CD4-positive, alpha-beta T cell (primary cell): ENCODE data around the gene SMIM26. TPM values are rescaled to one million over a fixed set of nuclear protein-coding genes. Genes with fewer than 3 reads are reported as not detected.
A peak's percentile ranks its signal among the peaks of the same experiment; 100 is the strongest.

Experiments used
- ATAC-seq: fragments of 200-7000 bp; cut with Tn5 transposase; one replicate; pipeline ENCODE4 v1.10.0; 2022; ENCODE audit warnings: mild to moderate bottlenecking; ENCODE audit not compliant: poor library complexity
- CTCF ChIA-PET: fragments of 350-600 bp; sonication (Branson Sonifier 250); formaldehyde crosslinking; loops from one replicate; lab custom pipeline; 2021; ENCODE audit warnings: antibody characterized with exemption, inconsistent platforms; lab: Charles Lee
- POLR2A ChIA-PET: fragments of 350-600 bp; sonication (Branson Sonifier 250); formaldehyde crosslinking; loops from one replicate; lab custom pipeline; 2021; ENCODE audit warnings: antibody characterized with exemption, inconsistent platforms; lab: Charles Lee
- DNase-seq, 14 experiments: peaks; one replicate each; pipeline ENCODE4 v3.0.0-alpha.2; 2013 to 2020; ENCODE audit warnings: mixed read lengths in 2 of 14
- H3K27ac ChIP-seq, 2 donors: one replicate each; pipeline versions ENCODE4 v1.5.1 to v1.7.0; 2013; ENCODE audit warnings: low read length in 2 of 2, low read depth in 1 of 2, mild to moderate bottlenecking in 1 of 2
- H3K27me3 ChIP-seq, 2 experiments: 1 replicate in 1 of 2; 2 replicates in 1 of 2; pipeline versions ENCODE4 v1.6.1 to v1.7.0; 2013; ENCODE audit warnings: low read length in 2 of 2, control low read depth in 1 of 2, mild to moderate bottlenecking in 1 of 2, moderate library complexity in 1 of 2; ENCODE audit not compliant: insufficient read depth in 2 of 2, control insufficient read depth in 1 of 2
- H3K36me3 ChIP-seq: one replicate; pipeline ENCODE4 v1.6.1; 2013; ENCODE audit warnings: low read length, control low read depth; ENCODE audit not compliant: insufficient read depth
- H3K4me1 ChIP-seq: one replicate; pipeline ENCODE4 v1.6.1; 2013; ENCODE audit warnings: low read length, control low read depth; ENCODE audit not compliant: insufficient read depth
- H3K4me3 ChIP-seq: one replicate; pipeline ENCODE4 v1.5.1; 2013; ENCODE audit warnings: mild to moderate bottlenecking, low read length, moderate library complexity
- H3K9me3 ChIP-seq, 2 experiments: 1 replicate in 1 of 2; 2 replicates in 1 of 2; pipeline versions ENCODE4 v1.6.1 to v1.7.0; 2013; ENCODE audit warnings: low read length in 2 of 2, mild to moderate bottlenecking in 2 of 2, control low read depth in 1 of 2, moderate library complexity in 1 of 2; ENCODE audit not compliant: control insufficient read depth in 1 of 2, insufficient read depth in 1 of 2
- H3K27ac Mint-ChIP-seq: one replicate; pipeline ENCODE4 v1.8.0; 2020; ENCODE audit warnings: mixed read lengths
- H3K27me3 Mint-ChIP-seq: one replicate; pipeline ENCODE4 v1.8.0; 2021; ENCODE audit warnings: mixed read lengths
- H3K36me3 Mint-ChIP-seq: one replicate; pipeline ENCODE4 v1.8.0; 2021; ENCODE audit warnings: low read depth, mixed read lengths
- H3K4me1 Mint-ChIP-seq: one replicate; pipeline ENCODE4 v1.8.0; 2021; ENCODE audit warnings: low read depth, mixed read lengths
- H3K4me3 Mint-ChIP-seq: one replicate; pipeline ENCODE4 v1.8.0; 2020; ENCODE audit warnings: mild to moderate bottlenecking, mixed read lengths
- H3K9me3 Mint-ChIP-seq: one replicate; pipeline ENCODE4 v1.8.0; 2020; ENCODE audit warnings: mixed read lengths
- intact Hi-C, 2 experiments: fragments of 100-400 bp; cut with DNase I in 1 of 2; cut with micrococcal nuclease in 1 of 2; formaldehyde crosslinking; loops; one replicate each; pipeline versions ENCODE4 v1.15.1 to v1.9.0; 2023 to 2025; cut with DNase I, micrococcal nuclease
- total RNA-seq, 174 experiments: library from RNA in 2 of 174; stranded (reverse) in 2 of 174; gene quantifications; one replicate each; pipeline ENCODE4 v1.2.3 and lab custom pipeline; 2021 to 2026
- TF ChIP-seq, protein P1 (sequence below): fragments of 200-600 bp; IDR thresholded peaks from one replicate; pipeline ENCODE4 v1.8.0; 2022; ENCODE audit warnings: antibody characterized with exemption, mild to moderate bottlenecking

Gene SMIM26
- total RNA-seq, 2 experiments from 2014 or later: 78.7 to 79.8 TPM

DNA sequence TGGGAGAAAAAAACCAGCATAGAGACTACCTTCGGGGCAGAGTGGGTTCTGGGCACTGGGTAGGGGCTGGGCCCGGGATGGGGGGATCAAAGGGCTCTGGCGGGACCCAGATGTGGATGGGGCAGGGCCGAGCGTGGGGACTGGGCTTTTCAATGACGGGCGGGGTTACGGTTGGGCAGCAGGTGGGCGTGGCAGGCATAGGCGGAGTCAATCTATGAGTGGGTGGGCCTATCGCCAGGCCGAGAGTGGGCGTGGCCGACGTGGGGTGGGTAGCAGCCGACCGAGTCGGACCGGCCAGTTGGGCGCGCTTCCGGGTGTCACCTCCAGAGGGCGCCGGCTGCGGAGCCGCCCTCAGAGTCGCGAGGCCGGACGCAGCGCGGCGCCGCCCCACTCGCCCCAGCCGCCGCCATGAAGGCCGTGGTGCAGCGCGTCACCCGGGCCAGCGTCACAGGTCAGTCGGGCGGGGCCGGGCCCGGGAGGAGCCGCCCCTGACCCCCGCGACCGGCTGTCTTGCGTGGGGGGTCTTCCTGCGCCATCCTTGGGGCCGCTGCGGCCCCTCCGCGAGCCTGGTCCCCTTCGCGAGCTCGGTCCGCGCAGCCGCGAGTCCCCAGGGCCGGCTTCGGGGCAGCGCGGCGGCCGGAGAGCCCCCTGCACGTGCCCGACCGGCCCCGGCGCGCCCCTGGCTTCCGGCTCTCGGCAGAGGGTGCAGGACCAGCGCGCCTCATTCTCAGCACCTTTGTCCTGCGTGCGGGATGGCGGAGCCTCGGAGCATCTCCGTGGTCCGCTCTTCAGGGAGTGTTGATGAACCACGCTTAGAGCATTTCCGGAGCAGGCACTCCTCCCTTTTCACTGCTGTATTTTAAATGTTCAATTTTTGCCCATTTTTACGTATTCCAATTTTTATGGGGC lies 20.7 kb downstream of the SMIM26 start, which contains the start of gene DTD1:
Gene DTD1 (plus strand): TSS at position 390 of the 909 bp plus-strand sequence. CDS start 19 bp downstream, at position 409.
- no peaks in the 10 kb centered on the region for H3K9me3 Mint-ChIP-seq
- TF ChIP-seq, protein P1, sequence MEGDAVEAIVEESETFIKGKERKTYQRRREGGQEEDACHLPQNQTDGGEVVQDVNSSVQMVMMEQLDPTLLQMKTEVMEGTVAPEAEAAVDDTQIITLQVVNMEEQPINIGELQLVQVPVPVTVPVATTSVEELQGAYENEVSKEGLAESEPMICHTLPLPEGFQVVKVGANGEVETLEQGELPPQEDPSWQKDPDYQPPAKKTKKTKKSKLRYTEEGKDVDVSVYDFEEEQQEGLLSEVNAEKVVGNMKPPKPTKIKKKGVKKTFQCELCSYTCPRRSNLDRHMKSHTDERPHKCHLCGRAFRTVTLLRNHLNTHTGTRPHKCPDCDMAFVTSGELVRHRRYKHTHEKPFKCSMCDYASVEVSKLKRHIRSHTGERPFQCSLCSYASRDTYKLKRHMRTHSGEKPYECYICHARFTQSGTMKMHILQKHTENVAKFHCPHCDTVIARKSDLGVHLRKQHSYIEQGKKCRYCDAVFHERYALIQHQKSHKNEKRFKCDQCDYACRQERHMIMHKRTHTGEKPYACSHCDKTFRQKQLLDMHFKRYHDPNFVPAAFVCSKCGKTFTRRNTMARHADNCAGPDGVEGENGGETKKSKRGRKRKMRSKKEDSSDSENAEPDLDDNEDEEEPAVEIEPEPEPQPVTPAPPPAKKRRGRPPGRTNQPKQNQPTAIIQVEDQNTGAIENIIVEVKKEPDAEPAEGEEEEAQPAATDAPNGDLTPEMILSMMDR: peak; percentile 44
- H3K27me3 Mint-ChIP-seq: peaks cover 8% of the 10 kb centered on the region
- H3K36me3 Mint-ChIP-seq: no peaks in the 10 kb centered on the region
- intact Hi-C loops: loop anchor here (1.0 to 5.0 kb wide), 4 partner anchors 17 to 175 kb away; partner anchors contain the start of genes SEC23B (in 1 of the 2) and SMIM26 (in 1 of the 2)
- Histone ChIP-seq H3K27me3 (no peaks in the 10 kb centered on the region), H3K9me3 (no peaks in the 10 kb centered on the region), H3K36me3 (no peaks in the 10 kb centered on the region), H3K27ac (peak within 1 kb of the TSS; percentile 38 to 56), H3K4me1 (peaks cover 17% of the 10 kb centered on the region), H3K4me3 (peak within 1 kb of the TSS; percentile 63)
- peak within 1 kb of the TSS; percentile 89 for H3K4me3 Mint-ChIP-seq
- H3K4me1 Mint-ChIP-seq: peaks cover 23% of the 10 kb centered on the region
- ATAC-seq: peak; percentile 75
- peak; percentile 56 to 89 (median 74) for DNase-seq
- ChIA-PET POLR2A (interaction anchor here (0.7 to 1.7 kb wide), 8 partner anchors 12 to 300 kb away, joined by 3 to 22 read pairs (median 4); partner anchors contain the start of genes DZANK1, POLR3F, SEC23B and SMIM26), CTCF (no interaction called here)
- peak within 1 kb of the TSS; percentile 90 for H3K27ac Mint-ChIP-seq

DNA sequence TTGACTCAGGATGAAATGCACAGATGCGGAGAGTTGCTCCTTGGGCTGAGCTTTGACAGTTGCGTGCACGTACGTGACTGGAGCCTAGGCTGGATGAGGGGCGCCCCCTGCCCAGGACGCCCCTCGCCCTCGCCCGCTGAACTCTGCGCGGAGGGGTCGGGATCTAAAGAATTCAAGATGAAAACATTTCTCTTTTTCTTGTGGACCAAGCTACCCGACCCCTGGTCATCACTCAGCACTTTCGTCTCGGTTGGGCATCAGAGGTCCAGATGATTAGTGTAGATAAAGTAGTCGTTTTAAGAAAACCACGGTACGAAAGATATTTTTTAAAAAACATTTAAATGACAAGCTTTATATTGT lies 21.3 kb downstream of the SMIM26 start:
- peak overlapping the region; percentile 63 for H3K4me3 ChIP-seq
- intact Hi-C loops: loop anchor here in 1 of 2 experiments (2.0 to 5.0 kb wide), 2 partner anchors 22 to 81 kb away; partner anchors contain the start of genes SEC23B and SMIM26
- Mint-ChIP-seq H3K4me3 (peak overlapping the region; percentile 88), H3K36me3 (peaks cover 1% of the 10 kb centered on the region), H3K4me1 (peaks cover 23% of the 10 kb centered on the region), H3K27ac (peak overlapping the region; percentile 90), H3K27me3 (peaks cover 8% of the 10 kb centered on the region), H3K9me3 (no peaks in the 10 kb centered on the region)
- H3K27me3 ChIP-seq: no peaks in the 10 kb centered on the region
- H3K4me1 ChIP-seq: peaks cover 17% of the 10 kb centered on the region
- DNase-seq: peak in 1 of 14 experiments; percentile 7
- TF ChIP-seq, protein P1: no peak
- H3K27ac ChIP-seq: peak overlapping the region; percentile 38 to 56
- ChIA-PET CTCF (interaction anchor here (1.0 kb wide), 1 partner anchor 44 kb away, joined by 4 read pairs; no protein-coding TSS in a partner anchor), POLR2A (interaction anchor here (0.7 to 1.7 kb wide), 8 partner anchors 12 to 300 kb away, joined by 3 to 22 read pairs (median 4); partner anchors contain the start of genes DZANK1, POLR3F, SEC23B and SMIM26)
- H3K9me3 ChIP-seq: no peaks in the 10 kb centered on the region
- no peak for ATAC-seq
- no peaks in the 10 kb centered on the region for H3K36me3 ChIP-seq

DNA sequence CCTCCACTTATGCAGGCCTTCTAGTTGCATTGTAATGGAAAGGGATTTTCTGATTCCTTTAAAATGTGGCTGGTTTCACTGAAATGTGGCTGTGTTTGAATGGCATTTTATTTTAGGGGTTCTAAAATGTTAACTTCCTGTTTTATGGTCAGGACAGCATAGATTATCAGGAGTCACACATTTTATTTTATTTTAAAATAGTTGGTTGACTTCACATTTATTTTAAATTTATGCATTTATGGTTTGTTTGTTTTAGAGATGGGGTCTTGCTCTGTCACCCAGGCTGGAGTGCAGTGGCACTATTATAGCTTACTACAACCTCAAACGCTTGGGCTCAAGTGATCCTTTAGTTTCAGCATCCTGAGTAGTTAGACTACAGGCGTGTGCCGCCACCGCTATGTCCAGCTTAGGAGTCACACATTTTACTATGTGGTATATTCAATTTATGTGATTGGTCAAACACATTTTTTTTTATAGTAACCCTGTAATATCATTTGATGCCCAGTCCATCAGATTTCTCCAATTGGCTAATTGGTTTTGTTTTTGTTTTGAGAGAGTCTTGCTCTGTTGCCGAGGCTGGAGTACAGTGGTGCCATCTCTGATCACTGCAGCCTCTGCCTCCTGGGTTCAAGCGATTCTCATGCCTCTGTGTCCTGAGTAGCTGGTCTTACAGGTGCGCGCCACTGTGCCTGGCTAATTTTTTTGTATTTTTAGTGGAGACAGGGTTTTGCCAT lies 22.9 kb downstream of the SMIM26 start:
- Histone ChIP-seq H3K27ac (peak overlapping the region in 1 of 2 donors; percentile 31), H3K27me3 (no peaks in the 10 kb centered on the region), H3K9me3 (no peaks in the 10 kb centered on the region), H3K4me3 (no peak overlapping the region), H3K36me3 (no peaks in the 10 kb centered on the region), H3K4me1 (peaks cover 17% of the 10 kb centered on the region)
- ATAC-seq (no peak), DNase-seq (no peak)
- intact Hi-C loops: loop anchor here in 1 of 2 experiments (2.0 to 5.0 kb wide), 2 partner anchors 23 to 83 kb away; partner anchors contain the start of genes SEC23B and SMIM26
- H3K36me3 Mint-ChIP-seq: peaks cover 14% of the 10 kb centered on the region
- no peaks in the 10 kb centered on the region for H3K9me3 Mint-ChIP-seq
- H3K27me3 Mint-ChIP-seq: no peaks in the 10 kb centered on the region
- peak overlapping the region; percentile 90 for H3K27ac Mint-ChIP-seq
- peak overlapping the region; percentile 88 for H3K4me3 Mint-ChIP-seq
- ChIA-PET CTCF (no interaction called here), POLR2A (interaction anchor here (0.7 kb wide), 1 partner anchor 718 kb away, joined by 3 read pairs; no protein-coding TSS in a partner anchor)
- H3K4me1 Mint-ChIP-seq: peaks cover 23% of the 10 kb centered on the region
- TF ChIP-seq, protein P1: no peak
